Chondrocyte (in vitro differentiated cells): ENCODE data around the gene MRPL50. TPM values are rescaled to one million over a fixed set of nuclear protein-coding genes. Genes with fewer than 3 reads are reported as not detected.

Experiments
- DNase-seq: peaks from one replicate; pipeline ENCODE4 v3.0.0; 2021; ENCODE audit warnings: mixed read lengths, low spot score
- H3K27ac Mint-ChIP-seq: one replicate; pipeline ENCODE4 v1.8.0; 2021; ENCODE audit warnings: mild to moderate bottlenecking, moderate library complexity, mixed read lengths; ENCODE audit not compliant: unreplicated experiment
- H3K27me3 Mint-ChIP-seq: 2 replicates; pipeline ENCODE4 v1.8.0; 2021; ENCODE audit warnings: low read depth, mixed read lengths
- H3K36me3 Mint-ChIP-seq: 2 replicates; pipeline ENCODE4 v1.8.0; 2021; ENCODE audit warnings: low read depth, mixed read lengths
- H3K4me1 Mint-ChIP-seq: 2 replicates; pipeline ENCODE4 v1.8.0; 2021; ENCODE audit warnings: low read depth, mild to moderate bottlenecking, mixed read lengths
- H3K4me3 Mint-ChIP-seq: one replicate; pipeline ENCODE4 v1.8.0; 2021; ENCODE audit warnings: mild to moderate bottlenecking, moderate library complexity, mixed read lengths; ENCODE audit not compliant: unreplicated experiment
- H3K9me3 Mint-ChIP-seq: 2 replicates; pipeline ENCODE4 v1.8.0; 2021; ENCODE audit warnings: low read depth, mixed read lengths
- CTCF ChIP-seq: fragments of 200-600 bp; sonication (generic); IDR thresholded peaks from 2 replicates; pipeline ENCODE4 v1.5.0; 2021; ENCODE audit warnings: antibody characterized with exemption, mild to moderate bottlenecking, moderate library complexity
- total RNA-seq: library from RNA; stranded (reverse); gene quantifications from 3 replicates; pipeline ENCODE4 v1.2.1, GENCODE V29; 2021

MRPL50 gene
- total RNA-seq, 1 donor from 2014 or later = 7.2 TPM

GRCh38 chr9:101418518-101419430 lies 20.4 kb upstream of the MRPL50 start:
- DNase-seq = no peak
- Mint-ChIP-seq H3K36me3 (peaks cover 7% of the 10 kb centered on the region), H3K4me1 (peaks cover 51% of the 10 kb centered on the region), H3K27ac (peak overlapping the region; percentile 85), H3K9me3 (peaks cover 16% of the 10 kb centered on the region), H3K27me3 (no peaks in the 10 kb centered on the region), H3K4me3 (no peak overlapping the region)
- no peak for TF ChIP-seq CTCF

- H3K27ac Mint-ChIP-seq = no peak overlapping the region
- H3K9me3 Mint-ChIP-seq = peaks cover 24% of the 10 kb centered on the region
- H3K27me3 Mint-ChIP-seq = no peaks in the 10 kb centered on the region
- no peak for DNase-seq
- H3K36me3 Mint-ChIP-seq = peaks cover 8% of the 10 kb centered on the region
- peaks cover 43% of the 10 kb centered on the region for H3K4me1 Mint-ChIP-seq
- TF ChIP-seq CTCF = no peak
- no peak overlapping the region for H3K4me3 Mint-ChIP-seq
Observed at GRCh38 chr9:101417977-101418376, 19.6 kb upstream of the MRPL50 start.

GRCh38 chr9:101417389-101417788 lies 19.0 kb upstream of the MRPL50 start:
- Mint-ChIP-seq H3K27me3 (no peaks in the 10 kb centered on the region), H3K27ac (no peak overlapping the region), H3K4me1 (peaks cover 37% of the 10 kb centered on the region), H3K36me3 (peaks cover 11% of the 10 kb centered on the region), H3K9me3 (peaks cover 28% of the 10 kb centered on the region), H3K4me3 (no peak overlapping the region)
- no peak for DNase-seq
- no peak for TF ChIP-seq CTCF

- DNase-seq = no peak
- Mint-ChIP-seq H3K4me3 (no peak overlapping the region), H3K36me3 (peaks cover 20% of the 10 kb centered on the region), H3K4me1 (peaks cover 21% of the 10 kb centered on the region), H3K27me3 (no peaks in the 10 kb centered on the region), H3K9me3 (peaks cover 41% of the 10 kb centered on the region), H3K27ac (no peak overlapping the region)
- TF ChIP-seq CTCF = no peak
Observed at GRCh38 chr9:101415578-101415977, 17.2 kb upstream of the MRPL50 start.

GRCh38 chr9:101414839-101415238 lies 16.4 kb upstream of the MRPL50 start:
- TF ChIP-seq CTCF = no peak
- no peak for DNase-seq
- peaks cover 21% of the 10 kb centered on the region for H3K36me3 Mint-ChIP-seq
- no peak overlapping the region for H3K4me3 Mint-ChIP-seq
- no peaks in the 10 kb centered on the region for H3K27me3 Mint-ChIP-seq
- no peak overlapping the region for H3K27ac Mint-ChIP-seq
- H3K9me3 Mint-ChIP-seq = peaks cover 44% of the 10 kb centered on the region
- H3K4me1 Mint-ChIP-seq = peaks cover 21% of the 10 kb centered on the region
